Lung (tissue), 12 donors: ENCODE results near the gene AP2A2. TPM values are rescaled to one million over a fixed set of nuclear protein-coding genes. Genes with fewer than 3 reads are reported as not detected.

Source experiments
- ATAC-seq: fragments of 200-7000 bp; cut with Tn5 transposase; one replicate; pipeline ENCODE4 v1.9.1; 2020; ENCODE audit warnings: moderate number of reproducible peaks; ENCODE audit not compliant: insufficient read depth, low FRiP score
- DNase-seq, 3 donors: peaks; one replicate each; pipeline ENCODE4 v3.0.0-alpha.2; 2013 to 2017
- H3K27ac ChIP-seq, 2 donors: one replicate each; pipeline ENCODE4 v1.5.1; 2013; ENCODE audit warnings: mild to moderate bottlenecking in 2 of 2, moderate library complexity in 2 of 2, control low read depth in 1 of 2, inconsistent platforms in 1 of 2, low read depth in 1 of 2, low read length in 1 of 2
- H3K27me3 ChIP-seq, 3 donors: one replicate each; pipeline ENCODE4 v1.5.1; 2013; ENCODE audit warnings: low read length in 2 of 3; ENCODE audit not compliant: control insufficient read depth in 3 of 3, insufficient read depth in 3 of 3
- H3K36me3 ChIP-seq, 4 donors: one replicate each; pipeline ENCODE4 v1.5.1; 2013; ENCODE audit warnings: low read length in 4 of 4, mild to moderate bottlenecking in 1 of 4, moderate library complexity in 1 of 4; ENCODE audit not compliant: control insufficient read depth in 4 of 4, insufficient read depth in 4 of 4
- H3K4me1 ChIP-seq, 5 donors: one replicate each; pipeline ENCODE4 v1.5.1; 2013; ENCODE audit warnings: low read length in 5 of 5, mild to moderate bottlenecking in 2 of 5, moderate library complexity in 1 of 5; ENCODE audit not compliant: control insufficient read depth in 5 of 5, insufficient read depth in 5 of 5
- H3K4me3 ChIP-seq: one replicate; pipeline ENCODE4 v1.5.1; 2013; ENCODE audit warnings: mild to moderate bottlenecking, control low read depth, moderate library complexity
- H3K9ac ChIP-seq, 2 donors: one replicate each; pipeline ENCODE4 v1.5.1; 2013; ENCODE audit warnings: low read length in 2 of 2, control low read depth in 1 of 2; ENCODE audit not compliant: insufficient read depth in 1 of 2
- H3K9me3 ChIP-seq, 4 donors: one replicate each; pipeline ENCODE4 v1.5.1; 2013; ENCODE audit warnings: low read length in 3 of 4, mild to moderate bottlenecking in 1 of 4, moderate library complexity in 1 of 4; ENCODE audit not compliant: control insufficient read depth in 4 of 4, insufficient read depth in 3 of 4
- WGBS, 2 donors: extraction: QIAGEN DNeasy Blood & Tissue Kit; methylation state at CpG; one replicate each; pipeline ENCODE4 v1.1.7; 2013; 5-methylcytosine and 5-hydroxymethylcytosine counted together
- polyA plus RNA-seq, 2 donors: library from polyadenylated mRNA; stranded (reverse); fragments of 200-250 nt; gene quantifications; one replicate each; pipeline ENCODE4 v1.2.1, GENCODE V29; 2013
- total RNA-seq, 2 donors: library from RNA; depleted of rRNA in 1 of 2; stranded (reverse); fragments of >200 nt in 1 of 2; gene quantifications; one replicate each; pipeline ENCODE4 v1.2.1, GENCODE V29; 2014 to 2021
- TF ChIP-seq, protein P1 (sequence below): IDR thresholded peaks from 2 replicates; pipeline ENCODE4 v1.5.1; 2012; ENCODE audit warnings: mild to moderate bottlenecking; ENCODE audit errors: control extremely low read depth, extremely low read depth
- donor health status: control.
- donor health status: control.
- donor health status: Bipolar disorder and iron deficiency.
- donor health status: healthy.
- donor health status: DM: yes; HTN: yes; CAD: no.

AP2A2 gene
- total and polyA plus RNA-seq, 4 donors = 33.8 to 93.2 (median 54.4) TPM

DNA sequence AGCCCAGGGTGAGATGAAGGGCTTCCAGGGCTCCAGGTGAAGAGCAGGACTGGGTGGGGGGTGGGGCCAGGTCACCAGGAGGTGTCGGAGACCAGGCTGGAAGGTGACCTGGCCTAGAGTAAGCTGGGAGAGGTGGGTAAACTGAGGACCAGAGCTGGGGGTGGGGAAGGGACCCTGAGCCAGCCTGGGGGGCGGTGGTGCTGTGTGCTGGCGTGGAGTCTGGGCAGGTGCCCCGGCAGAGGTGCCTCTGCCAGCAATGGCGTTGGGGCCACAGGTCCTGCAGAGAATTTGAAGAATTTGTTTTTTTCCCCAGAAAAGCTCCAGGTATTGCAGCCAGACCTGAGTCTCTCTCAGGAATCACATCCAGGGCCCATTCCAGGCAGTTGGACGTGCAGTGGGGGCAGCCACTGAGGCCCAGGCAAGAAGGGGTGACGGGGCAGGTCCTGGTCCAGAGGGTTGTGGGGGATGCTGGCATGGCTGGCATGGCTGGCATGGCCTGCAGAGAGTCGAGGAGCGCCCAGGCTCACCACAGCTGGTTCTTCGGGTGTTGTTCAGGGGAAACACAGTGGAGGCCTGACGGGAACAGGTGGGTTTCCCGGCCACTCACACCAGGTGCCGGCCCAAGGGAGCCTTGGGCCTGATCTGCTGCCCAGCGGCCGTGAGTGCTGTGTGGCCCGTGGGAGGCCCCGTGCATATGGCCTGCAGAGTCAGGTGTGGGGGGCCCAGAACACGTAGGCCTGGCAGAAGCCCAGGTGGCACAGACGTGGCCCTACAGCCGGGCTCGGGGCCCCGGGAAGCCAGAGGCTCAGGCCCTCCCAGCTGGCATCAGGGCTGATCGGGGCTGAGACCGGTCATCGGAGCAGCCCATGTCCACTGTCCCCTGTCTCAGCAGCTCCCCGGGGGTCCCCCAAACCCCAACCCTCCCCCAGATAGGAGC is 117.2 kb downstream of the AP2A2 start:
- peaks cover 0 to 13% (median 1%) of the 10 kb centered on the region in 5 donors for H3K4me1 ChIP-seq
- DNase-seq = no peak
- no peaks in the 10 kb centered on the region for H3K27me3 ChIP-seq

DNA sequence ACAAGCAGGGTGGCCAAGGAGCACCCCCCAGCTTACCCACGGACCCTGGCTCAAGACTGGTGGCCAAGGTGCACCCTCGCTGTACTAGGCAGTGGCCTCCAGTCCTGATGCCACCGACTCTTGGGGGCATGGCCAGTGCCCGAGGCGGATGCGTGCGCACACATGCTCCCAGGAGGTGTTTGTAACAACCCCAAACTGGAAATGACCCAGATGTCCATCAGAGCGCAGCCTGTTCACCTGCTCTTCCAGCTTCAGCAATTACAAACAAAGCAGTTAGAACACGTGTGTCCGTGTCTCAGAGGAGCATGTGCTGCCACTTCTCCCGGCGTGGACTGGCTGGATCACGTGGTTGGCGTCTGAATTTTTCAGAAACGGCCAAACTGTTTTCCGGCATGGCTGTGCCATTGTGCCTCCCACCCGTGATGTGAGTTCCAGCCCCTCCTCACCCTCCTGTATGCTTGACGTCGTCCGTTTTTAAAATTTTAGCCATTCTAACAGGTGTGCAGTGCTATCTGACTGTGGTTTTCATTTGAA is 118.0 kb downstream of the AP2A2 start:
- no peaks in the 10 kb centered on the region for H3K27me3 ChIP-seq

More for the DNA sequence above, 117.2 kb downstream of the AP2A2 start:
- H3K27ac ChIP-seq = no peak overlapping the region
- 92 to 95% methylated on average over 22 to 26 of the region's 26 CpGs for WGBS, 2 donors
- peaks cover 0 to 2% (median 0%) of the 10 kb centered on the region in 4 donors for H3K9me3 ChIP-seq
- H3K9ac ChIP-seq = no peak overlapping the region
- TF ChIP-seq, protein P1, sequence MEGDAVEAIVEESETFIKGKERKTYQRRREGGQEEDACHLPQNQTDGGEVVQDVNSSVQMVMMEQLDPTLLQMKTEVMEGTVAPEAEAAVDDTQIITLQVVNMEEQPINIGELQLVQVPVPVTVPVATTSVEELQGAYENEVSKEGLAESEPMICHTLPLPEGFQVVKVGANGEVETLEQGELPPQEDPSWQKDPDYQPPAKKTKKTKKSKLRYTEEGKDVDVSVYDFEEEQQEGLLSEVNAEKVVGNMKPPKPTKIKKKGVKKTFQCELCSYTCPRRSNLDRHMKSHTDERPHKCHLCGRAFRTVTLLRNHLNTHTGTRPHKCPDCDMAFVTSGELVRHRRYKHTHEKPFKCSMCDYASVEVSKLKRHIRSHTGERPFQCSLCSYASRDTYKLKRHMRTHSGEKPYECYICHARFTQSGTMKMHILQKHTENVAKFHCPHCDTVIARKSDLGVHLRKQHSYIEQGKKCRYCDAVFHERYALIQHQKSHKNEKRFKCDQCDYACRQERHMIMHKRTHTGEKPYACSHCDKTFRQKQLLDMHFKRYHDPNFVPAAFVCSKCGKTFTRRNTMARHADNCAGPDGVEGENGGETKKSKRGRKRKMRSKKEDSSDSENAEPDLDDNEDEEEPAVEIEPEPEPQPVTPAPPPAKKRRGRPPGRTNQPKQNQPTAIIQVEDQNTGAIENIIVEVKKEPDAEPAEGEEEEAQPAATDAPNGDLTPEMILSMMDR = no peak
- ATAC-seq = no peak
- no peak overlapping the region for H3K4me3 ChIP-seq
- no peaks in the 10 kb centered on the region for H3K36me3 ChIP-seq

GRCh38 chr11:1044160-1044559 is 118.5 kb downstream of the AP2A2 start:
- Histone ChIP-seq H3K36me3 (no peaks in the 10 kb centered on the region), H3K4me3 (no peak overlapping the region), H3K9me3 (no peaks in the 10 kb centered on the region), H3K9ac (no peak overlapping the region), H3K4me1 (peaks cover 0 to 13% (median 1%) of the 10 kb centered on the region in 5 donors), H3K27me3 (no peaks in the 10 kb centered on the region), H3K27ac (no peak overlapping the region)
- ATAC-seq = no peak
- WGBS, 2 donors = 64 to 80% methylated on average over 3 to 6 of the region's 6 CpGs
- TF ChIP-seq, protein P1 = no peak
- DNase-seq = no peak

More for the DNA sequence above, 118.0 kb downstream of the AP2A2 start:
- Histone ChIP-seq H3K27ac (no peak overlapping the region), H3K36me3 (no peaks in the 10 kb centered on the region), H3K4me1 (peaks cover 0 to 13% (median 1%) of the 10 kb centered on the region in 5 donors), H3K9ac (no peak overlapping the region), H3K4me3 (no peak overlapping the region), H3K9me3 (no peaks in the 10 kb centered on the region)
- TF ChIP-seq, protein P1 = no peak
- no peak for ATAC-seq
- 90 to 94% methylated on average over 20 of the region's 20 CpGs for WGBS, 2 donors
- no peak for DNase-seq
